Activated B cell treated with CpG ODN at 0.5 μM for 24 hours (primary cell): ENCODE results near the gene RWDD4. TPM values are rescaled to one million over a fixed set of nuclear protein-coding genes. Genes with fewer than 3 reads are reported as not detected.

Experiments used
- ATAC-seq: fragments of 200-7000 bp; cut with Tn5 transposase; one replicate; pipeline ENCODE4 v1.10.0; 2021; ENCODE audit warnings: low read depth, mild to moderate bottlenecking, moderate library complexity
- CTCF ChIA-PET: fragments of 350-600 bp; sonication (Branson Sonifier 250); formaldehyde crosslinking; loops from one replicate; lab custom pipeline; 2021; ENCODE audit warnings: antibody characterized with exemption; lab: Charles Lee
- POLR2A ChIA-PET: fragments of 350-600 bp; sonication (Branson Sonifier 250); formaldehyde crosslinking; loops from one replicate; lab custom pipeline; 2021; ENCODE audit warnings: antibody characterized with exemption; lab: Charles Lee
- DNase-seq: peaks from one replicate; pipeline ENCODE4 v3.0.0; 2022
- H3K27ac Mint-ChIP-seq: one replicate; pipeline ENCODE4 v1.8.0; 2020; ENCODE audit warnings: mixed read lengths
- H3K27me3 Mint-ChIP-seq: one replicate; pipeline ENCODE4 v1.8.0; 2021; ENCODE audit warnings: mixed read lengths
- H3K36me3 Mint-ChIP-seq: one replicate; pipeline ENCODE4 v1.8.0; 2021; ENCODE audit warnings: low read depth, mixed read lengths
- H3K4me1 Mint-ChIP-seq: one replicate; pipeline ENCODE4 v1.8.0; 2021; ENCODE audit warnings: mixed read lengths
- H3K4me3 Mint-ChIP-seq: one replicate; pipeline ENCODE4 v1.8.0; 2020; ENCODE audit warnings: mild to moderate bottlenecking, mixed read lengths
- H3K9me3 Mint-ChIP-seq: one replicate; pipeline ENCODE4 v1.8.0; 2020; ENCODE audit warnings: mixed read lengths
- intact Hi-C: fragments of 100-400 bp; cut with micrococcal nuclease; formaldehyde crosslinking; loops from one replicate; pipeline ENCODE4 v1.15.1; 2024
- total RNA-seq: library from RNA; stranded (reverse); gene quantifications from 2 replicates; pipeline ENCODE4 v1.2.3, GENCODE V29; 2022
- TF ChIP-seq, protein P1 (sequence below): fragments of 200-600 bp; IDR thresholded peaks from one replicate; pipeline ENCODE4 v1.8.0; 2022; ENCODE audit warnings: antibody characterized with exemption, mild to moderate bottlenecking

The RWDD4 gene
- total RNA-seq, 1 donor from 2014 or later: 14.6 TPM

DNA sequence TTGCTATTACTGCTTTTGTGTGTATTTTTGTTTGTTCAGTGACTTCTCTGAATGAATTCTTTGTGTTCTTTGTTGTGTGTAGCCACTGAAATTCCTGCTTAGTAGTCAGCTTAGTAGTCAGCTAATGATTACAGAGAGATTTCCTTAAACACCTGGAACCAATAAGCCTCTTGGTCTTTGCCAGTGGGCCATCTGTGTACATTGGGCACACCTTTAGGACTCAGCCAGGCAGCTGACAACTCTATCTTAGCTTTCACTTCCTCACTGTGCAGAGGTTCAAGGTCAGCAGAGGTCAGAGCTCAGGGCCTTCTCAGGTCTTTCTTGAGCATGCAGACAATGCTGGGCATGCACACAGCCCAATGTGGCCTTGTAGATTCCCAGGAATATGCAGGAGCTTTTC lies 59.3 kb downstream of the RWDD4 start:
- intact Hi-C loops: no loop called here
- Mint-ChIP-seq H3K4me3 (no peak overlapping the region), H3K27me3 (peaks cover 4% of the 10 kb centered on the region), H3K27ac (no peak overlapping the region), H3K36me3 (no peaks in the 10 kb centered on the region), H3K9me3 (peaks cover 2% of the 10 kb centered on the region), H3K4me1 (no peaks in the 10 kb centered on the region)
- no peak for ATAC-seq
- TF ChIP-seq, protein P1, sequence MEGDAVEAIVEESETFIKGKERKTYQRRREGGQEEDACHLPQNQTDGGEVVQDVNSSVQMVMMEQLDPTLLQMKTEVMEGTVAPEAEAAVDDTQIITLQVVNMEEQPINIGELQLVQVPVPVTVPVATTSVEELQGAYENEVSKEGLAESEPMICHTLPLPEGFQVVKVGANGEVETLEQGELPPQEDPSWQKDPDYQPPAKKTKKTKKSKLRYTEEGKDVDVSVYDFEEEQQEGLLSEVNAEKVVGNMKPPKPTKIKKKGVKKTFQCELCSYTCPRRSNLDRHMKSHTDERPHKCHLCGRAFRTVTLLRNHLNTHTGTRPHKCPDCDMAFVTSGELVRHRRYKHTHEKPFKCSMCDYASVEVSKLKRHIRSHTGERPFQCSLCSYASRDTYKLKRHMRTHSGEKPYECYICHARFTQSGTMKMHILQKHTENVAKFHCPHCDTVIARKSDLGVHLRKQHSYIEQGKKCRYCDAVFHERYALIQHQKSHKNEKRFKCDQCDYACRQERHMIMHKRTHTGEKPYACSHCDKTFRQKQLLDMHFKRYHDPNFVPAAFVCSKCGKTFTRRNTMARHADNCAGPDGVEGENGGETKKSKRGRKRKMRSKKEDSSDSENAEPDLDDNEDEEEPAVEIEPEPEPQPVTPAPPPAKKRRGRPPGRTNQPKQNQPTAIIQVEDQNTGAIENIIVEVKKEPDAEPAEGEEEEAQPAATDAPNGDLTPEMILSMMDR: no peak
- DNase-seq: no peak
- CTCF ChIA-PET: interaction anchor here (1.8 kb wide), 1 partner anchor 156 kb away, joined by 4 read pairs; no protein-coding TSS in a partner anchor
- POLR2A ChIA-PET: no interaction called here

DNA sequence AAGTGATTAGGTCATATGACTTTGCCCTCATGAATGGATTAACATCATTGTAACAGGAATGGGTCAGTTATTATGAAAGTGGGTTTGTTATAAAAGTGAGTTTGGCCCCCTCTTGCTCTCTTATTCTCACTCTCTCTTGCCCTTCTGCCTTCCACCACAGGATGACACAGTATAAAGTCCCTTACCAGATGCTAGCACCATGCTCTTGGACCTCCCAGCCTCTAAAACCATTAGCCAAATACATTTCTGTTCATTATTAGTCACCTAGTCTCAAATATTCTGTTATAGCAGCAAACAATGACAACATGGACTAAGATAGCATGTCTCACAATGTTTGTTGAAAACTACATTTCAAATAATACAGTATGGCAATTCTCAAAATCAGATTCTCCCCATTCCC lies 59.7 kb downstream of the RWDD4 start:
- TF ChIP-seq, protein P1: no peak
- intact Hi-C loops: no loop called here
- ChIA-PET POLR2A (no interaction called here), CTCF (no interaction called here)
- DNase-seq (no peak), ATAC-seq (no peak)
- Mint-ChIP-seq H3K9me3 (peaks cover 2% of the 10 kb centered on the region), H3K4me1 (no peaks in the 10 kb centered on the region), H3K36me3 (no peaks in the 10 kb centered on the region), H3K27me3 (peaks cover 4% of the 10 kb centered on the region), H3K4me3 (no peak overlapping the region), H3K27ac (no peak overlapping the region)

DNA sequence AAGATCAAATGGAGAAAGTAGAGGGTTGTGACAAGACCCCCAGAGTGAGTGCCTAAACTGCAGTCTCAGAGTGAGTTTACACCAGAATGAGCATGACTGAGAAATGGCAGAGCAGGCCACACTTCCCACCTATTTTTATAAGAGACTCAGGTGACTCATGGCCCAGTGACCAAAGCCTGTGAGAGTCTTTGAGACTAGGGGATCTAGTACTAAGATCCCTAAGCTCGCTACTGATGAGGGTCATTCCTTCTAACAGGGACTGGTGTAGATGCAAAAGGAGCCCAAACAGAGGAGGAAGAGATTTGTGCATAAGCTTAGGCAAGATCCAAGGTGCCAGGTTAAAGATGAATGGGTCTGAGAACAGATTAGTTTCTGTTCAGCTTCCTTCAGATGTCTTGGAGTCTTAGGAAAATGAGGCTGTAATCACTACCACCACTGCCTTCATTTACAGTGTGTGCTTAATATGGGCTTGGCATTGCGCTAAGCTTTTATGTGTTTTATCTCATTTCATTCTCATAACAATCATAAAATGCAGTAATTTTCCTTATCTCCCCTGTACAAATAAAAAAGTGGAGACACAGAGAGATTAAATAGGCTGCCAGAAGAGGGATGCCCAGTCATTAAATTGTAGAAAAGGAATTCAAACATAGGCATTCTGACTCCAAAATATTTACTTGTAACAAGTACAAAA lies 62.8 kb downstream of the RWDD4 start:
- Mint-ChIP-seq H3K9me3 (peaks cover 2% of the 10 kb centered on the region), H3K4me1 (no peaks in the 10 kb centered on the region), H3K27me3 (peaks cover 10% of the 10 kb centered on the region), H3K4me3 (no peak overlapping the region), H3K36me3 (no peaks in the 10 kb centered on the region), H3K27ac (no peak overlapping the region)
- ATAC-seq: no peak
- POLR2A ChIA-PET: interaction anchor here (0.6 kb wide), 1 partner anchor 13 kb away, joined by 4 read pairs; no protein-coding TSS in a partner anchor
- intact Hi-C loops: no loop called here
- CTCF ChIA-PET: no interaction called here
- no peak for DNase-seq
- TF ChIP-seq, protein P1: no peak

DNA sequence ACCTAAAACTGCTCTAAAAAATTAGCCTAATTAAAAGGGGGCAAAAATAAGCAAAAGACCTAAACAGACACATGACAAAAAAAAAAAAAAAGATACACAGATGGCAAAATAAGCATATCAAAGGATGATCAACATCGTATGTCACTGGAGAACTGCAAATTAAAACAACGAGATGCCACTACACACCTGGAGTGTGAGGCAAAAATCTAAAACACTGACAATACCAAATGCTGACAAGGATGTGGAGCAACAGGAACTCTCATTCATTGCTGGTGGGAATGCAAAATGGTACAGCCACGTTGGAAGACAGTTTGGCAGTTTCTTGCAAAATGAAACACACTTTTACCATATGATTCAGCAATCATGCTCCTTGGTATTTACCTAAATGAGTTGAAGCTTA lies 64.2 kb downstream of the RWDD4 start:
- Mint-ChIP-seq H3K27me3 (peaks cover 16% of the 10 kb centered on the region), H3K4me1 (no peaks in the 10 kb centered on the region), H3K9me3 (peaks cover 2% of the 10 kb centered on the region), H3K27ac (no peak overlapping the region), H3K36me3 (no peaks in the 10 kb centered on the region), H3K4me3 (no peak overlapping the region)
- intact Hi-C loops: no loop called here
- ATAC-seq: no peak
- CTCF ChIA-PET: no interaction called here
- TF ChIP-seq, protein P1: no peak
- POLR2A ChIA-PET: no interaction called here
- DNase-seq: no peak

DNA sequence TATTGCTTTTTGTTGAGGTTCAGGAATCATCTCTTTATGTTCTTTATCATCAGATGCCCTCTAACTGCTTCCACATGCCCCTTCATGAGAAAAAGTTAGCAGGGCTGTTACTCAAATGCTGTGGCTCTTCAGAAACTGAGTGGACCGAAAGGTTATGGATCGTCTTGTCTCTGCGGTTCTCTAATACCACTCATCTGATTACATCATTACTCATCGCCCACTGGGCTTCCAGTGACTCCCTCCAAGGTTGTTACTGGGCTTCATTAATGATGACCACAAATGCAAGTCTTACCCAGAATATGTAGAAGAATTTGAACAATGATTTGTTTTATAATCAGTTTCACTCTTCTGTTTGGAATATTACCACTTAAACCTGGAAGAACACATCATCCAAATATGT lies 67.7 kb downstream of the RWDD4 start:
- ChIA-PET CTCF (no interaction called here), POLR2A (no interaction called here)
- H3K27ac Mint-ChIP-seq: no peak overlapping the region
- TF ChIP-seq, protein P1: no peak
- H3K27me3 Mint-ChIP-seq: peaks cover 11% of the 10 kb centered on the region
- H3K36me3 Mint-ChIP-seq: no peaks in the 10 kb centered on the region
- no peaks in the 10 kb centered on the region for H3K9me3 Mint-ChIP-seq
- no peaks in the 10 kb centered on the region for H3K4me1 Mint-ChIP-seq
- DNase-seq (no peak), ATAC-seq (no peak)
- intact Hi-C loops: no loop called here
- H3K4me3 Mint-ChIP-seq: no peak overlapping the region

Other genes starting within 250 kb of the RWDD4 start
- gene CDKN2AIP, start 214.5 kb downstream of the RWDD4 start, total RNA-seq: 19.9 and 21.8 TPM in 2 replicates
- gene ING2, start 154.1 kb downstream of the RWDD4 start, total RNA-seq: 4.3 and 5.5 TPM in 2 replicates
- gene TRAPPC11, start 108 bp upstream of the RWDD4 start, total RNA-seq: 42.9 and 45.2 TPM in 2 replicates
- not detected in 2 replicates for gene STOX2, start 246.1 kb upstream of the RWDD4 start, total RNA-seq